Naive thymus-derived CD4-positive, alpha-beta T cell (primary cell): Measurements from ENCODE around the gene PDGFD. TPM values are rescaled to one million over a fixed set of nuclear protein-coding genes. Genes with fewer than 3 reads are reported as not detected.

Experiments
- ATAC-seq: fragments of 150-1000 bp; cut with Tn5 transposase; 2 replicates; pipeline ENCODE4 v1.10.0; 2021; ENCODE audit warnings: mild to moderate bottlenecking, moderate library complexity
- CTCF ChIA-PET: fragments of 350-600 bp; sonication (Branson Sonifier 250); formaldehyde crosslinking; loops from one replicate; lab custom pipeline; 2021; ENCODE audit warnings: antibody characterized with exemption; lab: Charles Lee
- POLR2A ChIA-PET: fragments of 350-600 bp; sonication (Branson Sonifier 250); formaldehyde crosslinking; loops from one replicate; lab custom pipeline; 2021; ENCODE audit warnings: antibody characterized with exemption, inconsistent platforms; lab: Charles Lee
- DNase-seq, 9 donors: peaks; one replicate each; pipeline versions ENCODE4 v3.0.0 to v3.0.0-alpha.2; 2020 to 2022; ENCODE audit warnings: mixed read lengths in 1 of 9
- H3K27ac ChIP-seq: one replicate; pipeline ENCODE4 v1.7.0; 2013; ENCODE audit warnings: mild to moderate bottlenecking, low read depth, low read length, moderate library complexity
- H3K27me3 ChIP-seq, 2 donors: one replicate each; pipeline ENCODE4 v1.7.0; 2013; ENCODE audit warnings: low read length in 2 of 2, mild to moderate bottlenecking in 2 of 2, moderate library complexity in 2 of 2; ENCODE audit not compliant: control insufficient read depth in 2 of 2, insufficient read depth in 2 of 2
- H3K36me3 ChIP-seq, 3 experiments: 1 replicate in 2 of 3; 2 replicates in 1 of 3; pipeline ENCODE4 v1.7.0; 2013; ENCODE audit warnings: low read length in 3 of 3, mild to moderate bottlenecking in 3 of 3, moderate library complexity in 1 of 3; ENCODE audit not compliant: insufficient read depth in 3 of 3, control insufficient read depth in 2 of 3
- H3K4me1 ChIP-seq, 2 donors: one replicate each; pipeline ENCODE4 v1.7.0; 2013; ENCODE audit warnings: low read length in 2 of 2, mild to moderate bottlenecking in 2 of 2, moderate library complexity in 1 of 2; ENCODE audit not compliant: control insufficient read depth in 2 of 2, insufficient read depth in 2 of 2
- H3K4me3 ChIP-seq: 2 replicates; pipeline ENCODE4 v1.7.0; 2013; ENCODE audit warnings: mild to moderate bottlenecking, low read length
- H3K9me3 ChIP-seq, 3 experiments: 1 replicate in 2 of 3; 2 replicates in 1 of 3; pipeline ENCODE4 v1.7.0; 2013; ENCODE audit warnings: low read length in 3 of 3; ENCODE audit not compliant: control insufficient read depth in 2 of 3
- H3K27ac Mint-ChIP-seq, 9 donors: one replicate each; pipeline ENCODE4 v1.8.0; 2020 to 2022; ENCODE audit warnings: mixed read lengths in 9 of 9, mild to moderate bottlenecking in 8 of 9, moderate library complexity in 5 of 9, inconsistent platforms in 2 of 9
- H3K27me3 Mint-ChIP-seq, 5 donors: one replicate each; pipeline ENCODE4 v1.8.0; 2021 to 2022; ENCODE audit warnings: mixed read lengths in 5 of 5, mild to moderate bottlenecking in 1 of 5
- H3K36me3 Mint-ChIP-seq, 5 donors: one replicate each; pipeline ENCODE4 v1.8.0; 2020 to 2022; ENCODE audit warnings: mixed read lengths in 5 of 5, mild to moderate bottlenecking in 3 of 5, inconsistent platforms in 1 of 5
- H3K4me1 Mint-ChIP-seq, 7 donors: one replicate each; pipeline ENCODE4 v1.8.0; 2020 to 2022; ENCODE audit warnings: mixed read lengths in 7 of 7, mild to moderate bottlenecking in 3 of 7, inconsistent platforms in 1 of 7
- H3K4me3 Mint-ChIP-seq, 10 donors: one replicate each; pipeline ENCODE4 v1.8.0; 2020 to 2022; ENCODE audit warnings: mild to moderate bottlenecking in 10 of 10, mixed read lengths in 10 of 10, moderate library complexity in 6 of 10, inconsistent platforms in 2 of 10
- H3K9me3 Mint-ChIP-seq, 11 donors: one replicate each; pipeline ENCODE4 v1.8.0; 2020 to 2022; ENCODE audit warnings: mixed read lengths in 11 of 11, mild to moderate bottlenecking in 4 of 11, inconsistent platforms in 1 of 11, moderate library complexity in 1 of 11
- intact Hi-C, 2 donors: fragments of 100-400 bp; cut with micrococcal nuclease; formaldehyde crosslinking; loops; one replicate each; pipeline ENCODE4 v1.15.1; 2023
- polyA plus RNA-seq, 2 donors: library from polyadenylated mRNA; unstranded; fragments of 300-500 nt; fragmentation: Illumina TruSeq; gene quantifications; one replicate each; pipeline ENCODE4 v1.2.3, GENCODE V29; 2021
- total RNA-seq, 6 experiments: library from RNA in 5 of 6; stranded (reverse) in 5 of 6; gene quantifications; 1 replicate in 5 of 6; 2 replicates in 1 of 6; pipeline ENCODE4 v1.2.3 and lab custom pipeline; 2021 to 2026

Gene PDGFD
- total and polyA plus RNA-seq, 7 experiments from 2014 or later = 0.05 to 3.6 (median 0.26) TPM; not detected in 3

DNA sequence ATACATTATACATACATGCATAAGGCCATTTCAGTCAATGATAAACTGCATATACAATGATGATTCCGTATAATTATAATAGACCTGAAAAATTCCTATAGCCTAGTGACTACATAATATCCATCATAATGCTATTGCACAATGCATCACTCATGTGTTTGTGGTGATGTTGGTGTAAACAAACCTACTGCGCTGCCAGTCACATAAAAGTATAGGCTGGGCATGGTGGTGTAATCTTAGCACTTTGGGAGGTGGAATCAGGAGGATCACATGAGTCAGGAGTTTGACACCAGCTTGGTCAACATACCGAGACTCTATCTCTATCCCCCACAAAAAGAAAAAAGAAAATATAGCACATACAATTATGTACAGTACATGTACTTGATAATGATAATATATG is 291.2 kb downstream of the PDGFD start:
- intact Hi-C loops = no loop called here
- Mint-ChIP-seq H3K36me3 (no peaks in the 10 kb centered on the region), H3K27ac (no peak overlapping the region), H3K4me1 (no peaks in the 10 kb centered on the region), H3K4me3 (no peak overlapping the region), H3K27me3 (no peaks in the 10 kb centered on the region), H3K9me3 (peaks cover 0 to 3% (median 0%) of the 10 kb centered on the region in 11 donors)
- Histone ChIP-seq H3K27ac (no peak overlapping the region), H3K4me1 (no peaks in the 10 kb centered on the region), H3K9me3 (no peaks in the 10 kb centered on the region), H3K27me3 (no peaks in the 10 kb centered on the region), H3K4me3 (no peak overlapping the region), H3K36me3 (no peaks in the 10 kb centered on the region)
- ChIA-PET POLR2A (no interaction called here), CTCF (no interaction called here)
- ATAC-seq (peak; percentile 16), DNase-seq (no peak)

GRCh38 chr11:103871923-103872551 is 291.9 kb downstream of the PDGFD start:
- Mint-ChIP-seq H3K4me1 (no peaks in the 10 kb centered on the region), H3K4me3 (no peak overlapping the region), H3K36me3 (no peaks in the 10 kb centered on the region), H3K27me3 (no peaks in the 10 kb centered on the region), H3K9me3 (no peaks in the 10 kb centered on the region), H3K27ac (no peak overlapping the region)
- DNase-seq (no peak), ATAC-seq (no peak)
- no peak overlapping the region for H3K27ac ChIP-seq
- H3K27me3 ChIP-seq = no peaks in the 10 kb centered on the region
- no peaks in the 10 kb centered on the region for H3K4me1 ChIP-seq
- intact Hi-C loops = no loop called here
- CTCF ChIA-PET = no interaction called here
- no peaks in the 10 kb centered on the region for H3K9me3 ChIP-seq
- H3K36me3 ChIP-seq = no peaks in the 10 kb centered on the region
- POLR2A ChIA-PET = no interaction called here
- no peak overlapping the region for H3K4me3 ChIP-seq

- Mint-ChIP-seq H3K4me3 (no peak overlapping the region), H3K27ac (no peak overlapping the region), H3K27me3 (no peaks in the 10 kb centered on the region), H3K36me3 (no peaks in the 10 kb centered on the region), H3K9me3 (no peaks in the 10 kb centered on the region), H3K4me1 (no peaks in the 10 kb centered on the region)
- intact Hi-C loops = no loop called here
- no peak for DNase-seq
- CTCF ChIA-PET = no interaction called here
- H3K36me3 ChIP-seq = no peaks in the 10 kb centered on the region
- POLR2A ChIA-PET = no interaction called here
- no peak overlapping the region for H3K4me3 ChIP-seq
- no peak overlapping the region for H3K27ac ChIP-seq
- H3K9me3 ChIP-seq = no peaks in the 10 kb centered on the region
- no peaks in the 10 kb centered on the region for H3K4me1 ChIP-seq
- H3K27me3 ChIP-seq = no peaks in the 10 kb centered on the region
- ATAC-seq = peak; percentile 60
Observed at GRCh38 chr11:103870821-103871309, 293.1 kb downstream of the PDGFD start.

DNA sequence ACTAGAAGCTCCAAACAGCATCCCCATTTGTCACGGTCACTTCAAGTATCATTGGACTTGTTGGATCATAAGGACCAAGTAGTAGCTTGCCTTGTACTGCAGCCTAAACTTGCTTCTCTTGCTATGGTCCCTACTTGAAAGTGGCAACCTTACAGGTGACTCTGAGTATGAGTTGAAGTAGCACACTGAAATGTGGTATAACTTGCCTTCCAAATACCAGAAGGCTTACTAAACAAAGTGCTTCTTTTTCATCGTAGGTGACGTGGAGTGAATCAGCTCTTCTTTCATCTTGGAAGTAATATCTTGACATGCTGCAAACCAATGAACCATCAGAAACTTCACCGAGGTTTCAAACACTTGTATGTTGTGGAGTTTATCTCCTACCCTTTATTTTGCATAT is 296.5 kb downstream of the PDGFD start:
- CTCF ChIA-PET = no interaction called here
- H3K36me3 Mint-ChIP-seq = no peaks in the 10 kb centered on the region
- H3K9me3 Mint-ChIP-seq = no peaks in the 10 kb centered on the region
- H3K27ac Mint-ChIP-seq = no peak overlapping the region
- H3K27ac ChIP-seq = no peak overlapping the region
- no peaks in the 10 kb centered on the region for H3K4me1 ChIP-seq
- no peak overlapping the region for H3K4me3 ChIP-seq
- ATAC-seq (no peak), DNase-seq (no peak)
- POLR2A ChIA-PET = no interaction called here
- H3K27me3 ChIP-seq = no peaks in the 10 kb centered on the region
- no peak overlapping the region for H3K4me3 Mint-ChIP-seq
- no peaks in the 10 kb centered on the region for H3K36me3 ChIP-seq
- H3K9me3 ChIP-seq = no peaks in the 10 kb centered on the region
- H3K4me1 Mint-ChIP-seq = no peaks in the 10 kb centered on the region
- intact Hi-C loops = no loop called here
- peaks cover 0 to 7% (median 0%) of the 10 kb centered on the region in 5 donors for H3K27me3 Mint-ChIP-seq

DNA sequence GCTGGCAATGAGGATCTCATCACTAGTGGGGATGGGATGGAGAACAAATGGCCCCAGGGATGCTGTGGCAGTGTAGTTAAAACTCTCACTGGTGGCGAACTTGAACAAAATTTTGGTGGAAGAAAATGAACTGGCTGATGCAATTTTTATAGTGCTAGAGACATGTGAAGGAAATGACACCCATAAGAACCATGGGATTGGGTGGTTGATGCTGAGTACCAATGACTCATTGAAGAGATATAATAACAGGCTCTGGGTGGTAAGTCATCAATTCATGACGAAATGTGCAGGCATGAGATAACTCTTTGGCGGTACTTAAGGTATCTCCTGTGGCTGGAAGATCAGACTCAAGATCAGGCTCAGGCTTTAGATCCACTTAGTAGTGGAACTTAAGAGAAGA is 300.4 kb downstream of the PDGFD start:
- H3K27me3 Mint-ChIP-seq = peaks cover 0 to 10% (median 0%) of the 10 kb centered on the region in 5 donors
- Histone ChIP-seq H3K9me3 (no peaks in the 10 kb centered on the region), H3K27ac (no peak overlapping the region), H3K36me3 (no peaks in the 10 kb centered on the region), H3K4me3 (no peak overlapping the region), H3K4me1 (no peaks in the 10 kb centered on the region), H3K27me3 (no peaks in the 10 kb centered on the region)
- intact Hi-C loops = no loop called here
- POLR2A ChIA-PET = no interaction called here
- H3K9me3 Mint-ChIP-seq = no peaks in the 10 kb centered on the region
- no peaks in the 10 kb centered on the region for H3K36me3 Mint-ChIP-seq
- DNase-seq = no peak
- ATAC-seq = no peak
- H3K27ac Mint-ChIP-seq = no peak overlapping the region
- CTCF ChIA-PET = no interaction called here
- no peaks in the 10 kb centered on the region for H3K4me1 Mint-ChIP-seq
- no peak overlapping the region for H3K4me3 Mint-ChIP-seq

GRCh38 chr11:103862802-103863174 is 301.2 kb downstream of the PDGFD start:
- Mint-ChIP-seq H3K4me3 (no peak overlapping the region), H3K4me1 (no peaks in the 10 kb centered on the region), H3K9me3 (peaks cover 0 to 2% (median 0%) of the 10 kb centered on the region in 11 donors), H3K36me3 (no peaks in the 10 kb centered on the region), H3K27me3 (peaks cover 0 to 10% (median 0%) of the 10 kb centered on the region in 5 donors), H3K27ac (no peak overlapping the region)
- Histone ChIP-seq H3K27ac (no peak overlapping the region), H3K27me3 (no peaks in the 10 kb centered on the region), H3K9me3 (no peaks in the 10 kb centered on the region), H3K36me3 (no peaks in the 10 kb centered on the region), H3K4me1 (no peaks in the 10 kb centered on the region), H3K4me3 (no peak overlapping the region)
- ChIA-PET POLR2A (no interaction called here), CTCF (no interaction called here)
- no peak for DNase-seq
- intact Hi-C loops = no loop called here
- no peak for ATAC-seq

GRCh38 chr11:103862094-103862801 is 301.7 kb downstream of the PDGFD start:
- no peak overlapping the region for H3K4me3 ChIP-seq
- no peak overlapping the region for H3K27ac Mint-ChIP-seq
- CTCF ChIA-PET = no interaction called here

More at GRCh38 chr11:103862094-103862801, 301.7 kb downstream of the PDGFD start:
- Histone ChIP-seq H3K4me1 (no peaks in the 10 kb centered on the region), H3K27ac (no peak overlapping the region), H3K9me3 (no peaks in the 10 kb centered on the region), H3K36me3 (no peaks in the 10 kb centered on the region), H3K27me3 (no peaks in the 10 kb centered on the region)
- H3K9me3 Mint-ChIP-seq = peaks cover 0 to 4% (median 0%) of the 10 kb centered on the region in 11 donors
- H3K4me3 Mint-ChIP-seq = no peak overlapping the region
- peaks cover 0 to 10% (median 0%) of the 10 kb centered on the region in 5 donors for H3K27me3 Mint-ChIP-seq
- no peaks in the 10 kb centered on the region for H3K36me3 Mint-ChIP-seq
- intact Hi-C loops = no loop called here
- POLR2A ChIA-PET = no interaction called here
- no peaks in the 10 kb centered on the region for H3K4me1 Mint-ChIP-seq
- no peak for ATAC-seq
- DNase-seq = no peak
